GM19193 (cell line): ENCODE measurements around the gene FAM181B.

Experiments used
- POLR2A ChIP-seq: IDR thresholded peaks from 4 replicates; pipeline ENCODE4 v1.6.1; 2011; ENCODE audit not compliant: insufficient read depth, insufficient read length; ENCODE audit errors: extremely low read depth

The FAM181B gene

GRCh38 chr11:82714346-82715174, 19.1 kb downstream of the FAM181B start:
- TF ChIP-seq POLR2A = no peak

GRCh38 chr11:82711648-82712047, 22.0 kb downstream of the FAM181B start:
- no peak for TF ChIP-seq POLR2A

GRCh38 chr11:82703796-82704195, 29.9 kb downstream of the FAM181B start:
- TF ChIP-seq POLR2A = no peak

- no peak for TF ChIP-seq POLR2A
These were observed 30.4 kb downstream of the FAM181B start for GRCh38 chr11:82703226-82703625.

- no peak for TF ChIP-seq POLR2A
These were observed 31.7 kb downstream of the FAM181B start for GRCh38 chr11:82701847-82702520.

GRCh38 chr11:82698576-82699352, 34.9 kb downstream of the FAM181B start:
- TF ChIP-seq POLR2A = no peak

GRCh38 chr11:82692981-82693380, 40.7 kb downstream of the FAM181B start:
- TF ChIP-seq POLR2A = no peak

GRCh38 chr11:82686211-82686610, 47.5 kb downstream of the FAM181B start:
- no peak for TF ChIP-seq POLR2A

GRCh38 chr11:82683029-82683428, 50.6 kb downstream of the FAM181B start:
- TF ChIP-seq POLR2A = no peak

GRCh38 chr11:82682003-82682751, 51.5 kb downstream of the FAM181B start:
- no peak for TF ChIP-seq POLR2A

GRCh38 chr11:82680252-82680651, 53.4 kb downstream of the FAM181B start:
- TF ChIP-seq POLR2A = no peak
